KMS-11 (cell line): ENCODE measurements around the gene PCIF1.

ENCODE experiments used
- H2AFZ ChIP-seq: fragments of 200-600 bp; sonication (generic); 2 replicates; pipeline ENCODE4 v1.6.1; 2016; ENCODE audit warnings: antibody characterized with exemption, mixed run types, low read depth
- H3K27ac ChIP-seq: fragments of 200-600 bp; sonication (generic); 2 replicates; pipeline ENCODE4 v1.6.1; 2016; ENCODE audit warnings: mild to moderate bottlenecking, mixed run types
- H3K27me3 ChIP-seq: fragments of 200-600 bp; sonication (generic); 2 replicates; pipeline ENCODE4 v1.6.1; 2017; ENCODE audit warnings: mild to moderate bottlenecking, low read depth, mixed run types, moderate library complexity; ENCODE audit not compliant: insufficient read depth
- H3K36me3 ChIP-seq: fragments of 200-600 bp; sonication (generic); 2 replicates; pipeline ENCODE4 v1.6.1; 2017; ENCODE audit warnings: mild to moderate bottlenecking, mixed run types; ENCODE audit not compliant: insufficient read depth
- H3K4me1 ChIP-seq: fragments of 200-600 bp; sonication (generic); 2 replicates; pipeline ENCODE4 v1.6.1; 2016; ENCODE audit warnings: mild to moderate bottlenecking, low read depth, mixed run types; ENCODE audit not compliant: poor library complexity, severe bottlenecking
- H3K4me2 ChIP-seq: fragments of 200-600 bp; sonication (generic); 2 replicates; pipeline ENCODE4 v1.7.0; 2016; ENCODE audit warnings: mild to moderate bottlenecking, mixed run types
- H3K4me3 ChIP-seq: fragments of 200-600 bp; sonication (generic); IDR thresholded peaks from 2 replicates; pipeline ENCODE4 v1.6.1; 2017; ENCODE audit warnings: low read depth, low read length, mixed read lengths; ENCODE audit not compliant: insufficient read depth
- H3K79me2 ChIP-seq: fragments of 200-600 bp; sonication (generic); 2 replicates; pipeline ENCODE4 v1.6.1; 2016; ENCODE audit warnings: low read depth, mixed run types; ENCODE audit not compliant: insufficient read depth
- H3K9ac ChIP-seq: fragments of 200-600 bp; sonication (generic); 2 replicates; pipeline ENCODE4 v1.6.1; 2016; ENCODE audit warnings: mild to moderate bottlenecking, mixed run types
- H4K20me1 ChIP-seq: fragments of 200-600 bp; sonication (generic); 2 replicates; pipeline ENCODE4 v1.6.1; 2016; ENCODE audit warnings: mild to moderate bottlenecking, mixed run types; ENCODE audit not compliant: insufficient read depth
- TF ChIP-seq, protein P1 (sequence below): fragments of 200-600 bp; sonication (generic); conservative IDR thresholded peaks from 2 replicates; pipeline ENCODE4 v1.6.1; 2017; ENCODE audit warnings: low read depth, mild to moderate bottlenecking, antibody characterized with exemption, low read length, moderate library complexity, mixed read lengths

Gene PCIF1

DNA sequence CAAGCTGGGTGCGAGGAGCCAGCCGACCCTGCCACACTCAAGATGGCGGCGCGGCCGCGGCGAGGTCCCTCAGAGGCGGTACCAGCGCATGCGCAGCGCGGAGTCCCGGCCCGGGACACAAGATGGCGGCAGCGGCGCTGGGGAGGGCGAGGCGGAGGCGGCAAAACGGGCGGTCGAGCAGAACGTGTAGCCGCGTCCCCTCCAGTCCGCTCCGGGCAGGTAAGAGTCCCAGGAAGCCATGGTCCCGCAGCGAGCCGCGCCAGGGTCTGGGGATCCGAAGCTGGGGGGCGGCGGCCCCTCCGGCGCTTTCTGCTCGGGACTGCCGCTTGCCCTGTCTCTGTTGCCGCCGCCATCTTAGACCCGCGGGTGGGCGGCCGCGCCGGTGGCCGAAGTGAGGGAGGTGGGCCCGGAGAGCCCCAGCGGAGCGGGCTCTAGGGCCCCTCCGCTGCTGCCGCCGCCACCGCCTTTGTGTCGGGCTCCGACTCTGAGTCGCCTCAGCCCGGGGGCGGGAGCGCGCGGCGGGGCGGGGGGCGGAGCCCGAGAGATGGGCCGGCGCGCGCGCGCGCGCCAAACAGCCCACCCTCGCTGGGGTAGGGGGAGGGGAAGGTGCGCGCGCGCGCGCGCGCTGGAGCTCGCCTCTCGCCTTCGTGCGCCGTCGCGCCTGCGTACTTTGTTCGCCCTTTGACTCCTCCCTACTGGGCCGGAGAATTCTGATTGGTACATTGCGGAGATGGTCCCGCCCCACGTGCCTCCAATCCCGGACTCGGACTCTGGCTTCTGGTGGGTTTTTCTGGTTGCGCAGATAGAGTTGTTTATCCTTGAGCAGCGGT, at the start of gene PCIF1:
TSS of gene PCIF1 (plus strand) at position 98 of the 830 bp plus-strand sequence. CDS start 4,317 bp downstream, outside the sequence.
- peak within 1 kb of the TSS; percentile 98 for H3K27ac ChIP-seq

DNA sequence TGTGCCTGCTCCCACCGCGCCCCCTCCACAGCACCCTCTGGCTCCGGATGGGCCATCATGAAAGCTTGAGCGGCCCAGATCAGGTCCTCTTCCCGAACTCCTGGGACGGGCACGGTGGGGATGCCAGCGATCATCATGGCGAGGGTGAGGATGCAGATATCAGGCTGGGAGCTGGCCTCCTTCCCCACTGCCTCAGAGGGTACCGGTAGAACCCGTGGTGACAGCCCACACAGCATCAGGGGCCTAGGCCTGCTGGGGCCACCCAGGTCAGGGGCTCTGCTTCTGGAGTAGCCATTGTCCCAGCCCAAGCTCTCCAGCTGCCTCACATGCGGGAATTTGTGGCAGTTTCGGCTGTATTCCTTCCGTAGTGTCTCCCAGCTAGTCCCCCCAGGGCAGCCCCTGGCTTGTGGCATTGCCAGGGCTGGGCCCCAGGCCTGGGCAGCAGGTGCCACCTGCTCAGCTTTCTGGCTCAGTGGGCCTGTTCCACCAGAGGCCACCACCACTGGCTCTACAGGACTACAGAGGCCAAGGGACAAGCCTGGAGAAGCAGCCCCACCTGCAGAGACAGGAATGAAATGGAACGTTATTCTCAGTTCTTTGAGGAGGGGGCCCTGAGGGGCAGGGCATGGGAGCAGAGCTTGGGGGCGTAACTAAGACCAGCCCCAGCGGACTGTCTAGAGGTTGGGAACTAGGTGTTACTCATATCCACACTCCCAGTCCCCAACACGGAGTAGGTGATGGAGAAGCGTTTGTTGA, 47.7 kb upstream of the PCIF1 start:
- H3K27me3 ChIP-seq: no peaks in the 10 kb centered on the region
- H3K79me2 ChIP-seq: peaks cover 24% of the 10 kb centered on the region
- no peak overlapping the region for H3K4me3 ChIP-seq
- no peak overlapping the region for H2AFZ ChIP-seq
- H4K20me1 ChIP-seq: no peaks in the 10 kb centered on the region
- TF ChIP-seq, protein P1, sequence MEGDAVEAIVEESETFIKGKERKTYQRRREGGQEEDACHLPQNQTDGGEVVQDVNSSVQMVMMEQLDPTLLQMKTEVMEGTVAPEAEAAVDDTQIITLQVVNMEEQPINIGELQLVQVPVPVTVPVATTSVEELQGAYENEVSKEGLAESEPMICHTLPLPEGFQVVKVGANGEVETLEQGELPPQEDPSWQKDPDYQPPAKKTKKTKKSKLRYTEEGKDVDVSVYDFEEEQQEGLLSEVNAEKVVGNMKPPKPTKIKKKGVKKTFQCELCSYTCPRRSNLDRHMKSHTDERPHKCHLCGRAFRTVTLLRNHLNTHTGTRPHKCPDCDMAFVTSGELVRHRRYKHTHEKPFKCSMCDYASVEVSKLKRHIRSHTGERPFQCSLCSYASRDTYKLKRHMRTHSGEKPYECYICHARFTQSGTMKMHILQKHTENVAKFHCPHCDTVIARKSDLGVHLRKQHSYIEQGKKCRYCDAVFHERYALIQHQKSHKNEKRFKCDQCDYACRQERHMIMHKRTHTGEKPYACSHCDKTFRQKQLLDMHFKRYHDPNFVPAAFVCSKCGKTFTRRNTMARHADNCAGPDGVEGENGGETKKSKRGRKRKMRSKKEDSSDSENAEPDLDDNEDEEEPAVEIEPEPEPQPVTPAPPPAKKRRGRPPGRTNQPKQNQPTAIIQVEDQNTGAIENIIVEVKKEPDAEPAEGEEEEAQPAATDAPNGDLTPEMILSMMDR: no peak
- H3K36me3 ChIP-seq: no peaks in the 10 kb centered on the region; the same call in 1 of the 2 replicates
- no peak overlapping the region for H3K9ac ChIP-seq
- H3K4me2 ChIP-seq: no peak overlapping the region
- H3K4me1 ChIP-seq: peaks cover 35% of the 10 kb centered on the region
- no peak overlapping the region for H3K27ac ChIP-seq

More for the DNA sequence above, at the start of gene PCIF1:
- Histone ChIP-seq H3K9ac (peak within 1 kb of the TSS; percentile 99), H3K4me3 (no peak within 1 kb of the TSS), H4K20me1 (no peaks in the 10 kb centered on the region), H2AFZ (peak within 1 kb of the TSS; percentile 63), H3K4me2 (peak within 1 kb of the TSS; percentile 97), H3K79me2 (peaks cover 7% of the 10 kb centered on the region; the same call in 1 of the 2 replicates), H3K4me1 (peaks cover 13% of the 10 kb centered on the region), H3K36me3 (0 out of 2 replicates have a peak, but pooled peaks cover 3% of the 10 kb centered on the region), H3K27me3 (no peaks in the 10 kb centered on the region)
- TF ChIP-seq, protein P1: no peak

DNA sequence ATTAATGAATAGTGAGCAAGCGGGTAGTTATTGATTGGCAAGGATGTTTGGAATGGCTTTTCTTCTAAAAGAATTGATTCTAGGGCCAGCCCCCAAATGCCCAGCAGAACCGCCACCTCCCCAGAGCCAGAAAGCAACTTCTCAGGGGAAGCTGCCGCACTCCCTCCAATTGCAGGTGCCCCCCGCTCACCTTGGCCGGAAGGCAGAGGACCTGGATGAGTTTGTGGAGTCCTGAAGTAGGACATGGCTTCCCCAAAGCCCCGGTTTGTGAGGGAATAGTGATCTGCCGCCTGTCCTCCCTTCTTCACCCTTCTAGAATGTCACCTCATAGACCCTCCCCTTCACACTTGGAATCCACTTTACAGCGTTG, 47.2 kb upstream of the PCIF1 start, which contains the start of gene SPATA25:
TSS of gene SPATA25 (minus strand) at position 277 of the 370 bp plus-strand sequence. CDS start at position 245, 32 bp downstream.
- H2AFZ ChIP-seq: no peak within 1 kb of the TSS
- H3K79me2 ChIP-seq: peaks cover 18% of the 10 kb centered on the region
- H3K4me1 ChIP-seq: peaks cover 35% of the 10 kb centered on the region
- no peaks in the 10 kb centered on the region; the same call in 1 of the 2 replicates for H3K36me3 ChIP-seq
- no peak within 1 kb of the TSS for H3K9ac ChIP-seq
- H3K27me3 ChIP-seq: no peaks in the 10 kb centered on the region
- H3K4me3 ChIP-seq: no peak within 1 kb of the TSS
- H3K4me2 ChIP-seq: no peak within 1 kb of the TSS
- TF ChIP-seq, protein P1: no peak
- no peak within 1 kb of the TSS for H3K27ac ChIP-seq
- H4K20me1 ChIP-seq: no peaks in the 10 kb centered on the region

DNA sequence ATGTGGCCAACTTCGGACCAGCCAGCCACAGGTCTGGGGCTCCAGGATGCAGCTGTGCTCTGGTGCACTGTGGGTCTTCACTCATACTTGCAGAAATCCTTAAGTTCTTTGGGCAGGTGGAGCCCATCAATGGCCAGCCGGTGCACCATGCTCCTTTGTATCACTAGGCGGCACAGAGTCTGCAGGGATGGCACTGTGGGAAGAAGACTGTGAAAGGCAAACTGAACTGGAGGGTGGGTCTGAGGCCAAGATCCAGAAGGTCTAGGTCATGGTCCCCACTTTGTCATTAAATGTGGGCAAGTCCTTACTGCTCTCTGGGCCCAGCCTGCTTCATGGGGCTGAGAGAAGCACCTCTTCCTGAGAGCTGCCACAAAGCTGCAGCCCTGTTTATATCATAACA, 45.8 kb upstream of the PCIF1 start:
- Histone ChIP-seq H3K4me3 (no peak overlapping the region), H3K36me3 (no peaks in the 10 kb centered on the region), H2AFZ (no peak overlapping the region), H4K20me1 (no peaks in the 10 kb centered on the region), H3K27ac (no peak overlapping the region), H3K27me3 (no peaks in the 10 kb centered on the region), H3K9ac (no peak overlapping the region), H3K79me2 (peaks cover 6% of the 10 kb centered on the region; the same call in 1 of the 2 replicates), H3K4me2 (no peak overlapping the region), H3K4me1 (peaks cover 30% of the 10 kb centered on the region)
- TF ChIP-seq, protein P1: no peak
